Spleen (tissue), 7 donors: Measurements from ENCODE around the gene FIGN.

ENCODE experiments used
- CTCF ChIP-seq, 11 experiments: fragments of 200-600 bp in 7 of 11; fragments of 450-650 bp in 4 of 11; sonication (generic) in 4 of 11; IDR thresholded peaks in 8 of 11; conservative IDR thresholded peaks in 3 of 11; 1 replicate in 7 of 11; 2 replicates in 4 of 11; pipeline versions ENCODE4 v1.4.0 to v1.8.0; 2016 to 2021; ENCODE audit warnings: antibody characterized with exemption in 11 of 11, inconsistent platforms in 4 of 11, mild to moderate bottlenecking in 1 of 11
- POLR2A ChIP-seq, 3 donors: fragments of 450-650 bp; IDR thresholded peaks; one replicate each; pipeline ENCODE4 v1.5.1; 2017; ENCODE audit warnings: antibody characterized with exemption in 3 of 3, mild to moderate bottlenecking in 1 of 3
- POLR2AphosphoS5 ChIP-seq, 3 donors: sonication (generic); formaldehyde crosslinking; IDR thresholded peaks; one replicate each; pipeline ENCODE4 v1.5.1; 2017; ENCODE audit warnings: antibody characterized with exemption in 3 of 3
- donor health status: DM: no; HTN: no; CAD: no; lungs with moderate emphysema.
- donor health status: DM: no; HTN: no; CAD: no.
- donor health status: DM: no; HTN: no; CAD: no.

- no peak for TF ChIP-seq CTCF (IDR thresholded peaks at IDR 0.05 in 8 of 11, conservative IDR thresholded peaks at IDR 0.05 in 3 of 11)
- TF ChIP-seq POLR2A (IDR thresholded peaks at IDR 0.05) = no peak
- no peak for TF ChIP-seq POLR2AphosphoS5 (IDR thresholded peaks at IDR 0.05)
These were observed 97.9 kb downstream of the FIGN start for GRCh38 chr2:163637871-163638270.
